ENCODE results near the gene HIVEP3. TPM values are rescaled to one million over a fixed set of nuclear protein-coding genes. Genes with fewer than 3 reads are reported as not detected.
A peak's percentile ranks its signal among the peaks of the same experiment; 100 is the strongest.

The HIVEP3 gene
- total RNA-seq, 2 donors from 2014 or later = 4.0 to 5.4 TPM

GRCh38 chr1:41537251-41537650 lies 381.5 kb downstream of the HIVEP3 start:
- intact Hi-C loops (cut with DNase I, micrococcal nuclease) = no loop called here
- DNase-seq = peak in 1 of 2 donors; percentile 21
- ATAC-seq = no peak

GRCh38 chr1:41536361-41536802 lies 382.3 kb downstream of the HIVEP3 start:
- intact Hi-C loops (cut with DNase I, micrococcal nuclease) = no loop called here
- DNase-seq (peak in 1 of 2 donors; percentile 17), ATAC-seq (no peak)

- intact Hi-C loops (cut with DNase I, micrococcal nuclease) = no loop called here
- ATAC-seq (no peak), DNase-seq (peak in 1 of 2 donors; percentile 16)
Measured at GRCh38 chr1:41535716-41536115, 383.0 kb downstream of the HIVEP3 start.

- ATAC-seq (no peak), DNase-seq (peak in 1 of 2 donors; percentile 4)
- intact Hi-C loops (cut with DNase I, micrococcal nuclease) = no loop called here
Measured at GRCh38 chr1:41535276-41535675, 383.4 kb downstream of the HIVEP3 start.

- DNase-seq (peak in 1 of 2 donors; percentile 3), ATAC-seq (no peak)
- intact Hi-C loops (cut with DNase I, micrococcal nuclease) = no loop called here
Measured at GRCh38 chr1:41534181-41535076, 384.3 kb downstream of the HIVEP3 start.

- no peak for ATAC-seq
- DNase-seq = no peak
Measured at GRCh38 chr1:41533731-41534080, 385.0 kb downstream of the HIVEP3 start.

DNA sequence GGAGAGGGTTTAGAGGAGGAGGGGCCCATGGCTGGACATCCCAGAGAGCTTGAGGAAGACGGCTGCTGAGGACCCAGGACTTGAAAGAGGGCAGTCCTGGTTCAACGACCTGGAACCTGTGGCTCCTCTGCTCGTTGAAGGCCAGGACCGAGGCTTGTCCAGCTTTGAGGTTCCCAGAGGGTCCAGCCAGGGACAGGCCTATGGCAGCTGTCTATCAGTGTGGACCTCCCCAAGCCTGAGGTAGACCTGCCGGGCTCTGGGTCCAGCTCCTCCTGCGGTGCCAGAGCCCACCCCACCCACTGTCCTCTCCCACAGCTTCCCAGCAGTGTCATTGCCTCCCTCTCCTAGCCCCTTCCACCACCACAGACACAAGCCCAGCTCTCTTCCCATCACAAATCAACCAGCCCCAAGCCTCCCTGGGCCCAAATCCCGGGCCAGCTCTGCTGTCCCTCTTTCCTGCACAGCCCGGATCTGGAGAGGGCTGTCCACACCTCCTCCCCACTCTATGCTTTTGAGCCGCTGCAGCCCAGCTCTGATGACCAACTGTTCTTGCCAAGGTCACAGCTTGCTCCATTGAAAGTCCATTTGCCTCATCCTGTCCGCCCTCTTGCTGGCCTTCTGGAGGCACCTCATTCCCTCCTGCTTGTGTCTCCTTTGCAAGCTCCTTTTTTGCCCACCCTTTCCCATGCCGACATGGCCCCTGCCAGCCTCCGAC lies 385.5 kb downstream of the HIVEP3 start:
- DNase-seq (peak in 1 of 2 donors; percentile 12), ATAC-seq (no peak)
- intact Hi-C loops (cut with DNase I, micrococcal nuclease) = no loop called here

More at GRCh38 chr1:41533731-41534080, 385.0 kb downstream of the HIVEP3 start:
- intact Hi-C loops (cut with DNase I, micrococcal nuclease) = no loop called here

DNA sequence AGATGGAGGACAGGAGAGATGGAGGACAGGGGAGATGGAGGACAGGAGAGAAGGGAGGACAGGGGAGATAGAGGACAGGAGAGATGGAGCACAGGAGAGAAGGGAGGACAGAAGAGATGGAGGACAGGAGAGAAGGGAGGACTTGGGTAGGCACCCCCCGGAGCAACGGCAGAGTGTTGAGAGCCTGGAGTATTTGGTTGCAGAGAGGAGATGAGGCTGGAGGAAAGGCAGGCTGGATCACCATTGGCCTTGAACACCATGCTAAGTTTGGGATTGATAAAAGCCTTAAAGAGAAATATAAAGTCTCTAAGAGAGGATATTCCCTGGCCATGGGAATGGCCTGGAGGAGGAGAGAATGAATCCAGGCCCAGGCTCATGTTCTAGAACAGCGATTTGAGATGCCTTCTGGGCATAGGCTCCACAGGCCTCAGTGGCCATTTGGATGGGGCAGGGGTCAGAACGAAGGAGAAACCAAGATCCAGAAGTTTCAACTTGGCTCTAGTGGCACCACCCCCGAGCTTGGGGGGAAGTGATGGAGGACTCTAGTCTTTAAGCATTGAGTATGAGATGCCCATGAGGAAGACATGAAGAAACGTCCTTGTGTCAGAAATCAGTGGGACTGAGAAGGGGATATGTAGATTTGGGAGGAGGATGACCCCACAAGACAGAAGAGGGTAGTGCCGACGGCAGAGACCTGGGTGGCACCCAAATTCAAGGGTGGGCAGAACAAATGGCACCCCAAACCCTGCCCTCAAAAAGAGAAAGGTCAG lies 386.3 kb downstream of the HIVEP3 start:
- ATAC-seq (no peak), DNase-seq (peak in 1 of 2 donors; percentile 12)

GRCh38 chr1:41530411-41530810 lies 388.3 kb downstream of the HIVEP3 start:
- ATAC-seq = no peak
- peak in 1 of 2 donors; percentile 10 for DNase-seq
- intact Hi-C loops (cut with DNase I, micrococcal nuclease) = no loop called here

More for the DNA sequence above, 386.3 kb downstream of the HIVEP3 start:
- intact Hi-C loops (cut with DNase I, micrococcal nuclease) = no loop called here

DNA sequence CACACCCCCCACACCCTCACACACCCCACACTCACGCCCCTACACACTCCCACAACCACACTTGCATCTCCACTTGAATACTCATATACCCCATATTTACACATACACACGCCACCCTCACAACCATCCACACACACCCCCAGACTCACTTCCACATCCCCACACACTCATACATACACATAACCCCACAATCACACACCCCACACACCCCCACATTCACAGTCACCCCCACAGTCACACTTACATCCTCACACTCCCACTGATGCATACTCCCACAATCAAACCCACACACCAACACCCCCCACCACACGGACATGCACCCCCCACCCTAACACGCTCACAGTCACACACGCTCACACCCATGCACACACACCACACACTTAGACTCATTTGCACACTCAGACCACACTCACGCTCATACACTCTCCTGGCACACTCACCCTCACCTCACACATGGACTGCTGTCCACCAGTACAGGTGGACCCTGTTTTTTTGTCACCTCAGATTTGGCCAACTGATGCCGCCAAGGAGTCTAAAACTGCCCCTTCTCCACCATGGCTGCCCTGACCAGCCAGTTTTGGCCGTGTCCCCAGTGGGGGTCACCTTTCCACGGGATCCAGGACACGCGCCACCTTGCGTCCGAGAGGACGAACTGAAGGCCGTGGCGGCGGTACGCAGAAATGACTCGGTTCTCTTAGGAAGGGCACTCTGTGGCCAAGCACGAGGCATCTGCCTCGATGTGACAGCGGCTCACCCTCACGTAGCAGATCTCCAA lies 388.9 kb downstream of the HIVEP3 start:
- intact Hi-C loops (cut with DNase I, micrococcal nuclease) = no loop called here
- DNase-seq (peak in 1 of 2 donors; percentile 8), ATAC-seq (no peak)

- ATAC-seq (no peak), DNase-seq (peak in 1 of 2 donors; percentile 16)
- intact Hi-C loops (cut with DNase I, micrococcal nuclease) = no loop called here
Measured at GRCh38 chr1:41528726-41529605, 389.8 kb downstream of the HIVEP3 start.

DNA sequence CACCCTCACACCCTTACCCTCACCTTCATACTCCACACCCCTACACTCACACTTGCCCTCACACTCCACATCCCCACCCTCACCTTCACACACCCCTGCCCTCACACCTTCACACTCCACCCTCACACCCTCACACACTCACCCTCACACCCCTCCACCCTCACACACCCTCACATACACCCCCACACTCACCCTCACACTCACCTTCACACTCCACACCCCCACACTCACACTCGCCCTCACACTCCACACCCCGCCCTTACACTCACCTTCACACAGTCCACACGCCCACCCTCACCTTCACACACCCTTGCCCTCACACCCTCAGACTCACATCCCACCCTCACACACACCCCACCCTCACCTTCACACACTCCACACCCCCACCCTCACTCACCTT lies 390.6 kb downstream of the HIVEP3 start:
- ATAC-seq = no peak
- DNase-seq = peak in 1 of 2 donors; percentile 4
- intact Hi-C loops (cut with DNase I, micrococcal nuclease) = no loop called here

- intact Hi-C loops (cut with DNase I, micrococcal nuclease) = no loop called here
- no peak for ATAC-seq
- no peak for DNase-seq
Measured at GRCh38 chr1:41526956-41527561, 391.7 kb downstream of the HIVEP3 start.

- intact Hi-C loops (cut with DNase I, micrococcal nuclease) = no loop called here
- ATAC-seq (no peak), DNase-seq (no peak)
Measured at GRCh38 chr1:41525891-41526587, 392.7 kb downstream of the HIVEP3 start.

GRCh38 chr1:41524676-41525675 lies 393.7 kb downstream of the HIVEP3 start:
- ATAC-seq = no peak
- intact Hi-C loops (cut with DNase I, micrococcal nuclease) = no loop called here
- DNase-seq = no peak
